DOHH2 (cell line): ENCODE measurements around the gene CRTC3.

Experiments used
- CTCF ChIP-seq: fragments of 200-600 bp; sonication (generic); IDR thresholded peaks from one replicate; pipeline ENCODE4 v1.5.1; 2014; ENCODE audit warnings: antibody characterized with exemption, mild to moderate bottlenecking, low read depth, low read length; ENCODE audit not compliant: poor library complexity, severe bottlenecking
- EZH2phosphoT487 ChIP-seq: fragments of 200-600 bp; sonication (generic); IDR thresholded peaks from 2 replicates; pipeline ENCODE4 v1.6.1; 2017; ENCODE audit warnings: borderline replicate concordance, mild to moderate bottlenecking, antibody characterized with exemption, low read length, moderate library complexity, mixed read lengths

GRCh38 chr15:90685591-90686434, 156.1 kb downstream of the CRTC3 start:
- no peak for TF ChIP-seq CTCF
- no peak for TF ChIP-seq EZH2phosphoT487
